Trophoblast cell (in vitro differentiated cells and primary cell): ENCODE results near the gene TUBGCP3.
A peak's percentile ranks its signal among the peaks of the same experiment; 100 is the strongest.

ENCODE experiments used
- DNase-seq, 2 donors: peaks; one replicate each; pipeline ENCODE4 v3.0.0-alpha.2; 2016
- H2AFZ ChIP-seq: 2 replicates; pipeline ENCODE4 v1.6.1; 2013; ENCODE audit warnings: low read length, moderate library complexity, mild to moderate bottlenecking; ENCODE audit not compliant: insufficient read depth, poor library complexity
- H2AK5ac ChIP-seq: 2 replicates; pipeline ENCODE4 v1.6.1; 2013; ENCODE audit warnings: mild to moderate bottlenecking, low read length
- H2BK120ac ChIP-seq: 2 replicates; pipeline ENCODE4 v1.6.1; 2013; ENCODE audit warnings: low read length, mild to moderate bottlenecking, moderate library complexity; ENCODE audit not compliant: insufficient read depth, poor library complexity
- H2BK12ac ChIP-seq: 2 replicates; pipeline ENCODE4 v1.6.1; 2013; ENCODE audit warnings: mild to moderate bottlenecking, low read length, moderate library complexity
- H2BK5ac ChIP-seq: 2 replicates; pipeline ENCODE4 v1.6.1; 2013; ENCODE audit warnings: low read length, low read depth, moderate library complexity, mild to moderate bottlenecking; ENCODE audit not compliant: poor library complexity
- H3K14ac ChIP-seq: 2 replicates; pipeline ENCODE4 v1.6.1; 2013; ENCODE audit warnings: mild to moderate bottlenecking, low read length
- H3K18ac ChIP-seq: 2 replicates; pipeline ENCODE4 v1.6.1; 2013; ENCODE audit warnings: mild to moderate bottlenecking, low read length
- H3K23ac ChIP-seq: 2 replicates; pipeline ENCODE4 v1.6.1; 2013; ENCODE audit warnings: low read length
- H3K27ac ChIP-seq: 2 replicates; pipeline ENCODE4 v1.5.1; 2013; ENCODE audit warnings: low read depth, mild to moderate bottlenecking, inconsistent platforms, low read length, moderate library complexity
- H3K27me3 ChIP-seq: 2 replicates; pipeline ENCODE4 v1.6.1; 2013; ENCODE audit warnings: inconsistent platforms, mild to moderate bottlenecking, low read length, moderate library complexity; ENCODE audit not compliant: insufficient read depth
- H3K36me3 ChIP-seq, 2 experiments: 1 replicate in 1 of 2; 2 replicates in 1 of 2; pipeline ENCODE4 v1.6.1; 2013; ENCODE audit warnings: low read length in 2 of 2, mild to moderate bottlenecking in 2 of 2, moderate library complexity in 1 of 2; ENCODE audit not compliant: insufficient read depth in 2 of 2, control insufficient read depth in 1 of 2
- H3K4ac ChIP-seq: 2 replicates; pipeline ENCODE4 v1.6.1; 2013; ENCODE audit warnings: low read depth, mild to moderate bottlenecking, low read length, moderate library complexity
- H3K4me1 ChIP-seq, 2 experiments: 1 replicate in 1 of 2; 2 replicates in 1 of 2; pipeline ENCODE4 v1.6.1; 2013; ENCODE audit warnings: low read length in 2 of 2, mild to moderate bottlenecking in 2 of 2, moderate library complexity in 1 of 2; ENCODE audit not compliant: insufficient read depth in 2 of 2, control insufficient read depth in 1 of 2
- H3K4me2 ChIP-seq: 2 replicates; pipeline ENCODE4 v1.6.1; 2013; ENCODE audit warnings: inconsistent platforms, mild to moderate bottlenecking, low read length, moderate library complexity
- H3K4me3 ChIP-seq: 2 replicates; pipeline ENCODE4 v1.5.1; 2013; ENCODE audit warnings: mild to moderate bottlenecking, low read depth, low read length, inconsistent platforms
- H3K79me1 ChIP-seq: one replicate; pipeline ENCODE4 v1.6.1; 2013; ENCODE audit warnings: low read length
- H3K79me2 ChIP-seq: 2 replicates; pipeline ENCODE4 v1.6.1; 2013; ENCODE audit warnings: low read length, mild to moderate bottlenecking; ENCODE audit not compliant: control insufficient read depth, insufficient read depth, poor library complexity
- H3K9ac ChIP-seq: 2 replicates; pipeline ENCODE4 v1.6.1; 2013; ENCODE audit warnings: mild to moderate bottlenecking, low read length
- H3K9me3 ChIP-seq: 2 replicates; pipeline ENCODE4 v1.6.1; 2013; ENCODE audit warnings: low read depth, mild to moderate bottlenecking, control low read depth, inconsistent platforms, low read length; ENCODE audit not compliant: insufficient read depth
- H4K12ac ChIP-seq: 2 replicates; pipeline ENCODE4 v1.6.1; 2013; ENCODE audit warnings: low read depth, mild to moderate bottlenecking, low read length, moderate library complexity
- H4K8ac ChIP-seq: 2 replicates; pipeline ENCODE4 v1.6.1; 2013; ENCODE audit warnings: low read depth, mild to moderate bottlenecking, low read length, moderate library complexity
- H4K91ac ChIP-seq: one replicate; pipeline ENCODE4 v1.6.1; 2013; ENCODE audit warnings: low read depth, mild to moderate bottlenecking, low read length, moderate library complexity
- WGBS: extraction: QIAGEN DNeasy Blood & Tissue Kit; methylation state at CpG from one replicate; pipeline ENCODE4 v1.1.7; 2013; ENCODE audit warnings: missing lambda C conversion rate; ENCODE audit not compliant: insufficient read length, insufficient coverage; ENCODE audit errors: extremely low coverage; 5-methylcytosine and 5-hydroxymethylcytosine counted together

The TUBGCP3 gene

GRCh38 chr13:112616586-112617362, 28.8 kb upstream of the TUBGCP3 start:
- H2AFZ ChIP-seq: no peak overlapping the region
- no peaks in the 10 kb centered on the region for H3K79me2 ChIP-seq
- no peaks in the 10 kb centered on the region for H3K27me3 ChIP-seq
- no CpG with 5 or more reads among the region's 13 CpGs for WGBS
- H2BK120ac ChIP-seq: no peak overlapping the region
- H3K4me2 ChIP-seq: no peak overlapping the region
- H2AK5ac ChIP-seq: no peak overlapping the region
- H2BK5ac ChIP-seq: no peak overlapping the region
- no peaks in the 10 kb centered on the region for H3K79me1 ChIP-seq
- no peak overlapping the region for H3K23ac ChIP-seq
- DNase-seq: peak; percentile 41 to 81
- H3K18ac ChIP-seq: no peak overlapping the region
- no peak overlapping the region for H4K8ac ChIP-seq
- H3K4me1 ChIP-seq: peaks cover 0 to 6% of the 10 kb centered on the region in 2 experiments
- no peaks in the 10 kb centered on the region for H3K36me3 ChIP-seq
- no peak overlapping the region for H3K9ac ChIP-seq
- no peak overlapping the region for H3K27ac ChIP-seq
- no peak overlapping the region for H4K12ac ChIP-seq
- H2BK12ac ChIP-seq: no peak overlapping the region
- no peak overlapping the region for H3K14ac ChIP-seq
- H3K9me3 ChIP-seq: peaks cover 2% of the 10 kb centered on the region
- H4K91ac ChIP-seq: no peak overlapping the region
- H3K4me3 ChIP-seq: no peak overlapping the region
- H3K4ac ChIP-seq: no peak overlapping the region

DNA sequence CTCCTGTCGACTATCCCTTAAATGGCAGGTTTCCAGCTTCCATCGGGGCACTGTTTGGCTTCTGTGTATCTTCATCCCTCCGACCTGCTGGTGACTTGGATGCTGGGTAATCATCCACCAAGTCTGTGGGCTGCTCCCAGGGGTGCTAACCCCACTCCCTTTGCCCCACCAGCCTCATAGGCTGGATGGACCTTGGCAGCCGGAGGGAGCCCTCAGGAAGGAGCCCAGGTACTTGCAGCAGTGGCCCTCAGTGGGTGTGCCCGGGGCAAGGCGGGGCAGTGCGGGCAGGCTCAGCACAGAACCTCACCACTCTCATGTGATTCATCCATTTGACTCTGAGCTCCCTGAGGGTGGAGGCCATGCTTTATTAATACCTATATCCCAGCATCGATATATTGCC, 27.4 kb upstream of the TUBGCP3 start:
- no peak overlapping the region for H2AK5ac ChIP-seq
- no peak overlapping the region for H2BK12ac ChIP-seq
- peaks cover 2% of the 10 kb centered on the region for H3K9me3 ChIP-seq
- no peak overlapping the region for H2BK120ac ChIP-seq
- peak in 1 of 2 donors; percentile 17 for DNase-seq
- no peak overlapping the region for H3K18ac ChIP-seq
- no peaks in the 10 kb centered on the region for H3K36me3 ChIP-seq
- H4K91ac ChIP-seq: no peak overlapping the region
- no peak overlapping the region for H4K8ac ChIP-seq
- H3K23ac ChIP-seq: no peak overlapping the region
- peak overlapping the region; percentile 20 for H3K4me3 ChIP-seq
- H4K12ac ChIP-seq: no peak overlapping the region
- no peaks in the 10 kb centered on the region for H3K79me1 ChIP-seq
- peaks cover 0 to 6% of the 10 kb centered on the region in 2 experiments for H3K4me1 ChIP-seq
- no peaks in the 10 kb centered on the region for H3K79me2 ChIP-seq
- H3K4ac ChIP-seq: no peak overlapping the region
- no peaks in the 10 kb centered on the region for H3K27me3 ChIP-seq
- no peak overlapping the region for H3K9ac ChIP-seq
- no CpG with 5 or more reads among the region's 8 CpGs for WGBS
- H3K27ac ChIP-seq: no peak overlapping the region
- no peak overlapping the region for H3K14ac ChIP-seq
- no peak overlapping the region for H2BK5ac ChIP-seq
- no peak overlapping the region for H2AFZ ChIP-seq
- H3K4me2 ChIP-seq: no peak overlapping the region

DNA sequence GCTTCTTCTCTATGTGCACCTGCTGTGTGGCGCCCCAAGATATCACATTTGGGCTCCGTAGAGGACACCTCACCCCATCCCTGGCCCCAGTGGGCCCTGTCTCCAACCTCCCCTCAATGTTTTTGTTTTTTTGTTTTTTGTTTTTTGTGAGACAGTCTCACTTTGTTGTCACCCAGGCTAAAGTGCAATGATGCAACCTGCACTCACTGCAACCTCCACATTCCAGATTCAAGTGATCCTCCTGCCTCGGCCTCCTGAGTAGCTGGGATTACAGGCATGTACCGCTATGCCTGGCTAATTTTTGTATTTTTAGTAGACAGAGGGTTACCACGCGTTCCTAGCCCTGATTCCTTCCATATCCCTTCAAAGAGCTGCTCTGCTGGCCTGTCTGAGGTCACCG, 26.9 kb upstream of the TUBGCP3 start:
- Histone ChIP-seq H3K4ac (no peak overlapping the region), H4K12ac (no peak overlapping the region), H2AK5ac (no peak overlapping the region), H2AFZ (no peak overlapping the region), H3K14ac (no peak overlapping the region), H3K4me3 (no peak overlapping the region), H3K79me2 (no peaks in the 10 kb centered on the region), H4K91ac (no peak overlapping the region), H4K8ac (no peak overlapping the region), H3K9ac (no peak overlapping the region), H3K36me3 (no peaks in the 10 kb centered on the region), H3K9me3 (peaks cover 2% of the 10 kb centered on the region), H3K27me3 (no peaks in the 10 kb centered on the region), H3K4me1 (peaks cover 0 to 6% of the 10 kb centered on the region in 2 experiments), H3K27ac (no peak overlapping the region), H3K23ac (no peak overlapping the region), H2BK120ac (no peak overlapping the region), H3K4me2 (no peak overlapping the region), H2BK12ac (no peak overlapping the region), H2BK5ac (no peak overlapping the region), H3K79me1 (no peaks in the 10 kb centered on the region), H3K18ac (no peak overlapping the region)
- peak in 1 of 2 donors; percentile 51 for DNase-seq
- no CpG with 5 or more reads among the region's 7 CpGs for WGBS

GRCh38 chr13:112608212-112608611, 20.3 kb upstream of the TUBGCP3 start:
- Histone ChIP-seq H3K4me3 (no peak overlapping the region), H2BK5ac (no peak overlapping the region)

More at GRCh38 chr13:112608212-112608611, 20.3 kb upstream of the TUBGCP3 start:
- no peaks in the 10 kb centered on the region for H3K9me3 ChIP-seq
- no peaks in the 10 kb centered on the region for H3K36me3 ChIP-seq
- no peak overlapping the region for H3K18ac ChIP-seq
- H2BK120ac ChIP-seq: no peak overlapping the region
- H3K79me2 ChIP-seq: no peaks in the 10 kb centered on the region
- H3K4me1 ChIP-seq: peaks cover 2 to 3% of the 10 kb centered on the region in 2 experiments
- H3K79me1 ChIP-seq: no peaks in the 10 kb centered on the region
- no peak overlapping the region for H4K91ac ChIP-seq
- no peak overlapping the region for H4K12ac ChIP-seq
- DNase-seq: no peak
- H2BK12ac ChIP-seq: no peak overlapping the region
- H3K27ac ChIP-seq: no peak overlapping the region
- WGBS: no CpG with 5 or more reads among the region's 2 CpGs
- H3K4ac ChIP-seq: no peak overlapping the region
- H3K23ac ChIP-seq: no peak overlapping the region
- H2AFZ ChIP-seq: no peak overlapping the region
- H3K14ac ChIP-seq: no peak overlapping the region
- H3K27me3 ChIP-seq: no peaks in the 10 kb centered on the region
- no peak overlapping the region for H2AK5ac ChIP-seq
- H4K8ac ChIP-seq: no peak overlapping the region
- no peak overlapping the region for H3K9ac ChIP-seq
- H3K4me2 ChIP-seq: no peak overlapping the region
